HepG2 (cell line): ENCODE results near the gene TPRG1L. TPM values are rescaled to one million over a fixed set of nuclear protein-coding genes. Genes with fewer than 3 reads are reported as not detected.

Experiments used
- ATAC-seq: fragments of 200-7000 bp; cut with Tn5 transposase; 3 replicates; pipeline ENCODE4 v1.9.1; 2020; ENCODE audit warnings: mild to moderate bottlenecking, moderate library complexity
- BruUV-seq: library from RNA; stranded (reverse); fragments of 400-500 nt; replicated peaks from 2 replicates; lab custom pipeline; 2021; lab: Mats Ljungman, UMichigan
- CTCF ChIA-PET: fragments of 300-600 bp; formaldehyde crosslinking; extraction: SDS; loops from one replicate; lab custom pipeline; 2021; ENCODE audit warnings: low total read pairs, inconsistent platforms, low intra/inter-chr PET ratio; lab: Yijun Ruan, JAX
- POLR2A ChIA-PET: fragments of 350-600 bp; sonication (Branson Sonifier 250); formaldehyde crosslinking; loops from one replicate; lab custom pipeline; 2020; ENCODE audit warnings: antibody characterized with exemption, inconsistent platforms; lab: Yijun Ruan, JAX
- DNase-seq: peaks from one replicate; pipeline ENCODE4 v3.0.0-alpha.2; 2015; ENCODE audit warnings: low spot score
- FAIRE-seq: peaks from 3 replicates; lab custom pipeline; 2011; peaks lifted over from hg19 to GRCh38; lab: Jason Lieb, UNC
- H2AFZ ChIP-seq: one replicate; pipeline ENCODE4 v1.6.1; 2011; ENCODE audit warnings: low read length, inconsistent platforms
- H3K27ac ChIP-seq: fragments of 300-600 bp; 3 replicates; pipeline ENCODE4 v1.8.0; 2011; ENCODE audit warnings: mixed run types, mild to moderate bottlenecking, mixed read lengths, low read length, inconsistent platforms; ENCODE audit not compliant: insufficient read depth; ENCODE audit errors: extremely low read length
- H3K27me3 ChIP-seq, 2 experiments: fragments of 200-600 bp in 1 of 2; 2 replicates in 1 of 2; 3 replicates in 1 of 2; pipeline versions ENCODE4 v1.6.0 to v1.8.0; 2011; ENCODE audit warnings: low read length in 2 of 2, mild to moderate bottlenecking in 2 of 2, moderate library complexity in 2 of 2, inconsistent platforms in 1 of 2; ENCODE audit not compliant: insufficient read depth in 2 of 2, control insufficient read depth in 1 of 2
- H3K36me3 ChIP-seq, 2 experiments: fragments of 200-600 bp in 1 of 2; replicated peaks in 1 of 2; 2 replicates in 1 of 2; 3 replicates in 1 of 2; pipeline versions ENCODE4 v1.5.1 to v1.8.0; 2011; ENCODE audit warnings: low read length in 2 of 2, inconsistent platforms in 1 of 2; ENCODE audit not compliant: insufficient read depth in 2 of 2, control insufficient read depth in 1 of 2
- H3K4me1 ChIP-seq: 2 replicates; pipeline ENCODE4 v1.5.1; 2012; ENCODE audit warnings: low read length, inconsistent platforms; ENCODE audit not compliant: insufficient read depth
- H3K4me2 ChIP-seq: 2 replicates; pipeline ENCODE4 v1.6.0; 2011; ENCODE audit warnings: low read depth, low read length, inconsistent platforms
- H3K4me3 ChIP-seq, 3 experiments: fragments of 200-600 bp in 1 of 3; sonication (generic), shearing (Covaris generic) in 1 of 3; replicated peaks in 1 of 3; 2 replicates each; pipeline ENCODE4 v1.5.1; 2011 to 2016; ENCODE audit warnings: low read length in 3 of 3, inconsistent platforms in 2 of 3, low read depth in 2 of 3, mild to moderate bottlenecking in 2 of 3, control low read depth in 1 of 3, mixed read lengths in 1 of 3; ENCODE audit not compliant: insufficient read depth in 1 of 3
- H3K79me2 ChIP-seq: one replicate; pipeline ENCODE4 v1.6.1; 2011; ENCODE audit warnings: low read length, inconsistent platforms; ENCODE audit not compliant: insufficient read depth
- H3K9ac ChIP-seq: 2 replicates; pipeline ENCODE4 v1.6.0; 2011; ENCODE audit warnings: mild to moderate bottlenecking, low read depth, low read length, inconsistent platforms; ENCODE audit not compliant: insufficient read depth
- H3K9me3 ChIP-seq: 2 replicates; pipeline ENCODE4 v1.5.1; 2012; ENCODE audit warnings: mild to moderate bottlenecking, low read length
- H4K20me1 ChIP-seq: 2 replicates; pipeline ENCODE4 v1.6.0; 2011; ENCODE audit warnings: inconsistent platforms, mild to moderate bottlenecking, low read length, moderate library complexity; ENCODE audit not compliant: insufficient read depth
- ARID4A ChIP-seq: sonication (generic); formaldehyde crosslinking; IDR thresholded peaks from 2 replicates; pipeline ENCODE4 v1.5.0; 2020; ENCODE audit warnings: mild to moderate bottlenecking, missing genetic modification reagents, borderline replicate concordance
- E2F2 ChIP-seq: sonication (generic); formaldehyde crosslinking; IDR thresholded peaks from 2 replicates; pipeline ENCODE4 v1.4.0; 2020; ENCODE audit warnings: missing genetic modification reagents, borderline replicate concordance
- GMEB2 ChIP-seq: IDR thresholded peaks from 2 replicates; pipeline ENCODE4 v1.6.1; 2016; ENCODE audit warnings: missing biosample characterization, missing genetic modification reagents, low read depth
- NONO ChIP-seq, 2 experiments: fragments of 450-650 bp in 1 of 2; sonication (generic) in 1 of 2; formaldehyde crosslinking in 1 of 2; IDR thresholded peaks in 1 of 2; conservative IDR thresholded peaks in 1 of 2; 2 replicates each; pipeline versions ENCODE4 v1.6.1 to v1.8.0; 2017 to 2022; ENCODE audit warnings: mild to moderate bottlenecking in 1 of 2, missing genetic modification reagents in 1 of 2, moderate library complexity in 1 of 2
- SKIL ChIP-seq: sonication (generic); formaldehyde crosslinking; IDR thresholded peaks from 2 replicates; pipeline ENCODE4 v1.8.0; 2022; ENCODE audit warnings: missing genetic modification reagents, mild to moderate bottlenecking, moderate library complexity, borderline replicate concordance
- ZNF605 ChIP-seq: sonication (generic); formaldehyde crosslinking; IDR thresholded peaks from 2 replicates; pipeline ENCODE4 v1.8.0; 2022; ENCODE audit warnings: mild to moderate bottlenecking, missing genetic modification reagents
- ZNF687 ChIP-seq: sonication (generic); formaldehyde crosslinking; IDR thresholded peaks from 2 replicates; pipeline ENCODE4 v1.5.1; 2020; ENCODE audit warnings: mild to moderate bottlenecking, missing genetic modification reagents, moderate library complexity
- WGBS: methylation state at CpG from one replicate; pipeline ENCODE4 v1.1.6; 2017; ENCODE audit warnings: low lambda C conversion rate; 5-methylcytosine and 5-hydroxymethylcytosine counted together
- in situ Hi-C: cut with HindIII; loops from 2 replicates; pipeline ENCODE4 v1.10.0; 2017; ENCODE audit warnings: low pct_unique_long_range_greater_than_20kb; ENCODE audit not compliant: extremely low pct_ligation_motif_present
- intact Hi-C: fragments of 100-400 bp; cut with micrococcal nuclease; formaldehyde crosslinking; loops from one replicate; pipeline ENCODE4 v1.10.0; 2022; ENCODE audit not compliant: unreplicated experiment
- polyA plus RNA-seq, 8 experiments: library from polyadenylated mRNA; depleted of rRNA in 3 of 8; stranded (reverse) in 7 of 8; unstranded in 1 of 8; fragments of >200 nt; fragmentation: Illumina TruSeq in 4 of 8; extraction: Trizol in 4 of 8; gene quantifications; 2 replicates each; pipeline versions ENCODE4 v1.2.1 to v1.2.3, GENCODE V29; 2011 to 2016; ENCODE audit warnings: low read depth in 4 of 8, missing spikeins in 1 of 8, mixed read lengths in 1 of 8; ENCODE audit not compliant: insufficient read depth in 1 of 8
- total RNA-seq, 5 experiments: library from RNA; depleted of rRNA; stranded (reverse); fragments of >200 nt; fragmentation: Illumina TruSeq; extraction: Trizol; gene quantifications; 2 replicates each; pipeline ENCODE4 v1.2.3, GENCODE V29; 2016; ENCODE audit warnings: low read depth in 1 of 5

TPRG1L gene
- total and polyA plus RNA-seq, 2 of the 13 experiments (the other 11 are each of a cell fraction or from before 2014, with no cell fraction given) = 21.3 to 37.4 TPM

GRCh38 chr1:3590139-3590763, 34.6 kb upstream of the TPRG1L start:
- H3K4me2 ChIP-seq = peak overlapping the region; percentile 55
- H3K9me3 ChIP-seq = no peaks in the 10 kb centered on the region
- intact Hi-C loops = no loop called here
- no peak overlapping the region for H3K9ac ChIP-seq
- ChIA-PET CTCF (interaction anchor here (1.2 kb wide), 1 partner anchor 29 kb away, joined by 3 read pairs; no protein-coding TSS in a partner anchor), POLR2A (no interaction called here)
- H3K4me3 ChIP-seq = peak overlapping the region; percentile 16 to 28 (median 21); a peak in 3 of 6 replicates
- WGBS = 16% methylated on average over 8 of the region's 27 CpGs
- H3K27me3 ChIP-seq = peaks cover 12 to 55% of the 10 kb centered on the region in 2 experiments
- no peaks in the 10 kb centered on the region for H3K79me2 ChIP-seq
- H3K36me3 ChIP-seq = no peaks in the 10 kb centered on the region
- no peaks in the 10 kb centered on the region; the same call in 1 of the 2 replicates for H4K20me1 ChIP-seq
- no peak for FAIRE-seq
- H3K4me1 ChIP-seq = peaks cover 27% of the 10 kb centered on the region
- H2AFZ ChIP-seq = no peak overlapping the region
- BruUV-seq = no TSS peak
- no peak for DNase-seq
- in situ Hi-C loops = no loop called here
- peak; percentile 32 for ATAC-seq
- no peak overlapping the region for H3K27ac ChIP-seq
- TF ChIP-seq ZNF687 = peak; percentile 33; the same call in 1 of the 2 replicates
- TF ChIP-seq GMEB2 (CRISPR knock-in tag) = no peak
- no peak for TF ChIP-seq ZNF605
- TF ChIP-seq ARID4A (CRISPR knock-in tag) = no peak
- 0 out of 2 replicates have a peak, but pooled peaks have one; percentile 33 for TF ChIP-seq SKIL (CRISPR knock-in tag)
- TF ChIP-seq E2F2 (CRISPR knock-in tag) = no peak
- TF ChIP-seq NONO (IDR thresholded peaks at IDR 0.05) = no peak
- TF ChIP-seq NONO (CRISPR knock-in tag; conservative IDR thresholded peaks at IDR 0.05) = peak; percentile 46; the same call in 1 of the 2 replicates
